ENCODE data around the gene ZNF579.

Gene ZNF579

GRCh38 chr19:55611983-55612645 lies 31.5 kb upstream of the ZNF579 start:
- DNase-seq (ENCODE audit: low read depth), result no peak

- no peak for DNase-seq (ENCODE audit: low read depth)
Measured at GRCh38 chr19:55611300-55611982, 30.8 kb upstream of the ZNF579 start.

GRCh38 chr19:55609326-55609725 lies 28.7 kb upstream of the ZNF579 start:
- DNase-seq (ENCODE audit: low read depth), result no peak

GRCh38 chr19:55606817-55607216 lies 26.2 kb upstream of the ZNF579 start:
- no peak for DNase-seq (ENCODE audit: low read depth)

- DNase-seq (ENCODE audit: low read depth), result no peak
Measured at GRCh38 chr19:55606471-55606787, 25.8 kb upstream of the ZNF579 start.

GRCh38 chr19:55605637-55606470 lies 25.2 kb upstream of the ZNF579 start, which contains the start of gene ZNF865:
TSS of gene ZNF865 (plus strand) at chr19:55605647. CDS start at chr19:55613619, 7,972 bp downstream.
- peak; percentile 49 for DNase-seq (ENCODE audit: low read depth)

GRCh38 chr19:55605207-55605636 lies 24.6 kb upstream of the ZNF579 start:
- DNase-seq (ENCODE audit: low read depth), result peak; percentile 96

GRCh38 chr19:55603581-55604292 lies 23.1 kb upstream of the ZNF579 start:
- DNase-seq (ENCODE audit: low read depth), result no peak

GRCh38 chr19:55603115-55603514 lies 22.5 kb upstream of the ZNF579 start:
- no peak for DNase-seq (ENCODE audit: low read depth)

GRCh38 chr19:55602104-55603001 lies 21.7 kb upstream of the ZNF579 start:
- DNase-seq (ENCODE audit: low read depth), result no peak

- no peak for DNase-seq (ENCODE audit: low read depth)
Measured at GRCh38 chr19:55601084-55601483, 20.4 kb upstream of the ZNF579 start.

GRCh38 chr19:55600662-55601028 lies 20.0 kb upstream of the ZNF579 start:
- no peak for DNase-seq (ENCODE audit: low read depth)

GRCh38 chr19:55599842-55600661 lies 19.4 kb upstream of the ZNF579 start, which contains the start of gene ZNF524:
TSS of gene ZNF524 (plus strand) at chr19:55600288. CDS start at chr19:55602113, 1,825 bp downstream.
- DNase-seq (ENCODE audit: low read depth), result peak; percentile 75

GRCh38 chr19:55599468-55599841 lies 18.8 kb upstream of the ZNF579 start, which contains the start of gene FIZ1:
TSS of gene FIZ1 (minus strand) at chr19:55599517. CDS start at chr19:55597865, 1,652 bp downstream.
- DNase-seq (ENCODE audit: low read depth), result peak; percentile 90

- DNase-seq (ENCODE audit: low read depth), result peak; percentile 80
Measured at GRCh38 chr19:55598719-55599467, 18.2 kb upstream of the ZNF579 start.

GRCh38 chr19:55598034-55598433 lies 17.4 kb upstream of the ZNF579 start:
- no peak for DNase-seq (ENCODE audit: low read depth)

GRCh38 chr19:55597501-55597921 lies 16.9 kb upstream of the ZNF579 start:
- DNase-seq (ENCODE audit: low read depth), result no peak

- DNase-seq (ENCODE audit: low read depth), result no peak
Measured at GRCh38 chr19:55596304-55596703, 15.7 kb upstream of the ZNF579 start.

- no peak for DNase-seq (ENCODE audit: low read depth)
Measured at GRCh38 chr19:55594996-55595545, 14.4 kb upstream of the ZNF579 start.

All from activated T-helper 1 cell treated with Interleukin-2 at 50 U/mL for 16 hours (primary cell).